ENCODE data around the gene PICK1.

DNA sequence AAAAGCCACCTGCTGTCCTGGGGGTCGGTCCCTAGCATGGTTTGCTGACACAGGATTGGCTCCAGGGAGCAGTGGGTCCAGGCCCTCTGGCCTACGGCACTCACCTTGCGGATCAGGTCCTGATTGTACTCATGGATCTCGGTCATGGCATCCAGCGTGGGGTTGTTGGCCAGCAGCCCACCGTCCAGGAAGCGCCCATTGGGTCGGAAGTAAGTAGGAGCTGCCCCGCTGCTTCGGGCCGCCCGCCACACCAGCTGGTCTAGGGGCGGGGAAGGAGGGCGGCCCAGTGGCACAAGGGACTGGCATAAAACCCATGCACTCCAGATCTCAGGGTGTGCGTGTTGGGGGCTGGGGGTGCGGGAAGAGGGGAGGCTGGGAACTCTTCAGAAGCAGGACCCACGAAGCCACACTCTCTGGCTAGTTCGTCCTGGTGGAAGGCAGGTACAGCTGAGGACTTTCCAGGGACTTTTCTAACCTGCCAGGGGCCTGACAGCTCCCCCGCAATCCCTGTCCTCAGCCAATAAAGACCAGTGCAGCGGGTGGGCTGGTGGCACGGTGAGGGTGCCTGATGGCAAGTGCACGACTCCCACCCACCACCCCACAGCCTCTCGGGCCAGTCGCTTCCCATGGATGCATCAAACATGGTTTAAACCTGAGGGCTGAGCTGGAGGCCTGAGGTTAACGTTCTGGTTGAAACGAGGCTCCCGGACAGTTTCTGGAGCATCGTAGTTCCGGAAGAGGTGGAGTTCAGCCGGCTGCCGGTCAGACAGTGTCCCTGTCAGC, 58.4 kb downstream of the PICK1 start:
- TF ChIP-seq POLR2A (IDR thresholded peaks at IDR 0.05) = no peak
- TF ChIP-seq, protein P1, sequence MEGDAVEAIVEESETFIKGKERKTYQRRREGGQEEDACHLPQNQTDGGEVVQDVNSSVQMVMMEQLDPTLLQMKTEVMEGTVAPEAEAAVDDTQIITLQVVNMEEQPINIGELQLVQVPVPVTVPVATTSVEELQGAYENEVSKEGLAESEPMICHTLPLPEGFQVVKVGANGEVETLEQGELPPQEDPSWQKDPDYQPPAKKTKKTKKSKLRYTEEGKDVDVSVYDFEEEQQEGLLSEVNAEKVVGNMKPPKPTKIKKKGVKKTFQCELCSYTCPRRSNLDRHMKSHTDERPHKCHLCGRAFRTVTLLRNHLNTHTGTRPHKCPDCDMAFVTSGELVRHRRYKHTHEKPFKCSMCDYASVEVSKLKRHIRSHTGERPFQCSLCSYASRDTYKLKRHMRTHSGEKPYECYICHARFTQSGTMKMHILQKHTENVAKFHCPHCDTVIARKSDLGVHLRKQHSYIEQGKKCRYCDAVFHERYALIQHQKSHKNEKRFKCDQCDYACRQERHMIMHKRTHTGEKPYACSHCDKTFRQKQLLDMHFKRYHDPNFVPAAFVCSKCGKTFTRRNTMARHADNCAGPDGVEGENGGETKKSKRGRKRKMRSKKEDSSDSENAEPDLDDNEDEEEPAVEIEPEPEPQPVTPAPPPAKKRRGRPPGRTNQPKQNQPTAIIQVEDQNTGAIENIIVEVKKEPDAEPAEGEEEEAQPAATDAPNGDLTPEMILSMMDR (IDR thresholded peaks at IDR 0.05) = no peak
- no peak for TF ChIP-seq POLR2AphosphoS5 (IDR thresholded peaks at IDR 0.05)
